Measurements from ENCODE around the gene LRRC38.

LRRC38 gene

GRCh38 chr1:13487143-13487868 lies 26.5 kb downstream of the LRRC38 start:
- TF ChIP-seq TEAD4 (IDR thresholded peaks at IDR 0.05) (no peak), TAF1 (IDR thresholded peaks at IDR 0.05; ENCODE audit: low read depth) (no peak), YY1 (IDR thresholded peaks at IDR 0.05; ENCODE audit: low read depth) (no peak), NFIC (IDR thresholded peaks at IDR 0.05) (no peak), CEBPB (IDR thresholded peaks at IDR 0.05) (no peak), MAX (IDR thresholded peaks at IDR 0.05) (no peak), TCF12 (IDR thresholded peaks at IDR 0.05; ENCODE audit: low read depth) (no peak), CREB1 (IDR thresholded peaks at IDR 0.05; ENCODE audit: low read depth) (no peak), ZBTB7A (IDR thresholded peaks at IDR 0.05; ENCODE audit: low read depth) (no peak), FOXM1 (IDR thresholded peaks at IDR 0.05; ENCODE audit: borderline replicate concordance, low read depth) (no peak), EGR1 (IDR thresholded peaks at IDR 0.05) (no peak), RAD21 (IDR thresholded peaks at IDR 0.05; ENCODE audit: low read depth) (no peak), USF1 (IDR thresholded peaks at IDR 0.05) (no peak), EP300 (IDR thresholded peaks at IDR 0.05; ENCODE audit: borderline replicate concordance) (no peak), REST (IDR thresholded peaks at IDR 0.05; ENCODE audit: low read depth) (no peak)

GRCh38 chr1:13483946-13484345 lies 29.9 kb downstream of the LRRC38 start:
- TF ChIP-seq NFIC (IDR thresholded peaks at IDR 0.05) (no peak), TAF1 (IDR thresholded peaks at IDR 0.05; ENCODE audit: low read depth) (no peak), RAD21 (IDR thresholded peaks at IDR 0.05; ENCODE audit: low read depth) (no peak), FOXM1 (IDR thresholded peaks at IDR 0.05; ENCODE audit: borderline replicate concordance, low read depth) (no peak), USF1 (IDR thresholded peaks at IDR 0.05) (no peak), CEBPB (IDR thresholded peaks at IDR 0.05) (no peak), MAX (IDR thresholded peaks at IDR 0.05) (no peak), TEAD4 (IDR thresholded peaks at IDR 0.05) (no peak), EGR1 (IDR thresholded peaks at IDR 0.05) (no peak), TCF12 (IDR thresholded peaks at IDR 0.05; ENCODE audit: low read depth) (no peak)

- TF ChIP-seq NFIC (IDR thresholded peaks at IDR 0.05) (no peak), YY1 (IDR thresholded peaks at IDR 0.05; ENCODE audit: low read depth) (no peak), USF1 (IDR thresholded peaks at IDR 0.05) (no peak), CEBPB (IDR thresholded peaks at IDR 0.05) (no peak), EP300 (IDR thresholded peaks at IDR 0.05; ENCODE audit: borderline replicate concordance) (no peak), MAX (IDR thresholded peaks at IDR 0.05) (no peak), FOXM1 (IDR thresholded peaks at IDR 0.05; ENCODE audit: borderline replicate concordance, low read depth) (no peak), TAF1 (IDR thresholded peaks at IDR 0.05; ENCODE audit: low read depth) (no peak), TEAD4 (IDR thresholded peaks at IDR 0.05) (no peak), ZBTB7A (IDR thresholded peaks at IDR 0.05; ENCODE audit: low read depth) (no peak)
Measured at GRCh38 chr1:13482600-13482999, 31.2 kb downstream of the LRRC38 start.

GRCh38 chr1:13479171-13479856 lies 34.5 kb downstream of the LRRC38 start:
- TF ChIP-seq TEAD4 (IDR thresholded peaks at IDR 0.05) (no peak), EP300 (IDR thresholded peaks at IDR 0.05; ENCODE audit: borderline replicate concordance) (no peak), YY1 (IDR thresholded peaks at IDR 0.05; ENCODE audit: low read depth) (no peak), FOXM1 (IDR thresholded peaks at IDR 0.05; ENCODE audit: borderline replicate concordance, low read depth) (no peak), REST (IDR thresholded peaks at IDR 0.05; ENCODE audit: low read depth) (no peak), RAD21 (IDR thresholded peaks at IDR 0.05; ENCODE audit: low read depth) (no peak), TAF1 (IDR thresholded peaks at IDR 0.05; ENCODE audit: low read depth) (no peak), EGR1 (IDR thresholded peaks at IDR 0.05) (no peak), CREB1 (IDR thresholded peaks at IDR 0.05; ENCODE audit: low read depth) (no peak), ZBTB7A (IDR thresholded peaks at IDR 0.05; ENCODE audit: low read depth) (no peak), TCF12 (IDR thresholded peaks at IDR 0.05; ENCODE audit: low read depth) (no peak), NFIC (IDR thresholded peaks at IDR 0.05) (no peak), USF1 (IDR thresholded peaks at IDR 0.05) (no peak), MAX (IDR thresholded peaks at IDR 0.05) (no peak), CEBPB (IDR thresholded peaks at IDR 0.05) (no peak)
